GM18505 (cell line): ENCODE results near the gene A4GALT.
A peak's percentile ranks its signal among the peaks of the same experiment; 100 is the strongest.
"Not testable (repeated sequence)": the region's sequence is repeated elsewhere in the genome, so short reads cannot be mapped to it uniquely, and the experiment has no call there.

ENCODE experiments used
- ATAC-seq: cut with Tn5 transposase; IDR thresholded peaks from one replicate; pipeline ENCODE4 v1.9.1; 2021; ENCODE audit not compliant: unreplicated experiment
- POLR2A ChIP-seq: IDR thresholded peaks from 4 replicates; pipeline ENCODE4 v1.6.1; 2011; ENCODE audit warnings: borderline replicate concordance; ENCODE audit not compliant: insufficient read depth, insufficient read length; ENCODE audit errors: extremely low read depth

Gene A4GALT

DNA sequence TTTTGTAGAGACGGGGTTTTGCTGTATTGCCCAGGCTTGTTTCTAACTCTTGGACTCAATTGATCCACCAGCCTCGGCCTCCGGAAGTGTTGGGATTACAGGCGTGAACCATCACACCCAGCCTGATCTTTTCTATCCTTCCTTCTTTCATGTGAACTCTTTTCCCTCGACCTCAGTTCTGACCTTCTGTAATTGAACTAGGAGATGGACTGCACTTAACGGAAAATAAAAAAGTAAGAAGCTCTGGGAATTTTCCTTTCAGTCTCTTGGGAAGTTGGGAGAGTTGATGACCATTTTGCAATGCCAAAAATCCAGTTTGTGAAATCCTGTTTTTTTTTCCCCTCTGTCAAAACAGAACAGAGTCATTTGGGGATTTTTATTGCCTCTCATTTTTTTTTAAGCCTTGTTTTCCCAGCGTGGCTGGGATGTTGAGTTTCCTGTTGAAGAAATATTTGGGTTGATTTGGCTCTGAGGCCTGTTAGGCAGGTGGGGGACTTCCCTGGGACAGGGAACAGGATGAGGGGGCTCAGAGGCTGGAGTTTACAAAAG is 44.5 kb downstream of the A4GALT start:
- TF ChIP-seq POLR2A = no peak
- no peak for ATAC-seq

- no peak for ATAC-seq
- no peak for TF ChIP-seq POLR2A
These were observed 46.7 kb downstream of the A4GALT start for GRCh38 chr22:42673898-42674401.

- not testable (repeated sequence) for ATAC-seq
These were observed 47.6 kb downstream of the A4GALT start for GRCh38 chr22:42673071-42673470.

- ATAC-seq = no peak
- no peak for TF ChIP-seq POLR2A
These were observed 49.6 kb downstream of the A4GALT start for GRCh38 chr22:42670921-42671709.

DNA sequence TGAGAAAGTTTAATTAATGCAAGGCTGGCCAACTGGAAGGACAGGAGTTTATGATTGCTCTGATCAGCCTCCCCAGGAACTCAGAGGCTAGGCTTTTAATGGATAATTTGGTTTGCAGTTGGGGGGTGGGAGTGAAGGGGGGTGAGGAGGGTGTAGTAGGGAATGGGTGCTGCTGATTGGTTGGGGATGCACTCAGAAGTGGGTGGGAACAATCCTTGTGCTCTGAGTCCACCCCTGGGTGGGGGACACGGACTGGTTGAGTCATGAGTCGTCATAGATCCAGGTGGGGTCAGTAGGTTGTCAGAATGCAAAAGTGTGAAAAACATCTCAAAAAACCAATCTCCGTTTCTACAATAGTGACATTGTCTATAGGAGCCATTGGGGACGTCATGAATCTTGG is 50.6 kb downstream of the A4GALT start:
- no peak for TF ChIP-seq POLR2A
- ATAC-seq = no peak

- ATAC-seq = not testable (repeated sequence)
These were observed 54.3 kb downstream of the A4GALT start for GRCh38 chr22:42666393-42666792.

GRCh38 chr22:42664976-42665831 is 55.5 kb downstream of the A4GALT start:
- ATAC-seq = no peak
- no peak for TF ChIP-seq POLR2A

GRCh38 chr22:42661985-42662831 is 58.5 kb downstream of the A4GALT start:
- no peak for ATAC-seq
- TF ChIP-seq POLR2A = peak; percentile 17

DNA sequence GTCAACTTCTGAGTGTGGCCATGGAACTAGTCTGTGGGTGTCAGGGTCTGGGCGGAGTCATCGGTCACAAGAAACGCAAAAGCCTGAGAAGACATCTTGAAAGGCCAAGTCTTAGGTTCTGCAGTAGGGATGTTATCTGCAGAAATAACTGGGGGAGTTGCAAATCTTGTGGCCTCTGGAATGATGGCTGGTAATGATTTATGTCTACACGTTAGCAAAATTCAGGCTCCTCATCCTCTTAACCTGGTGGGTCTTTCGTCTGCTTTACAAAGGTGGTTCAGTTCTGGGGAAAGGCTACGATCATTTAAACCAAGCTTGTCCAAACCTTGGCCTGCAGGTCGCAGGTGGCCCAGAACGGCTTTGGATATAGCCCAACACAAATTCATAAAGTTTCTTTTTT is 64.1 kb downstream of the A4GALT start:
- ATAC-seq = no peak
- TF ChIP-seq POLR2A = no peak

GRCh38 chr22:42655693-42656092 is 65.0 kb downstream of the A4GALT start:
- TF ChIP-seq POLR2A = no peak
- no peak for ATAC-seq

DNA sequence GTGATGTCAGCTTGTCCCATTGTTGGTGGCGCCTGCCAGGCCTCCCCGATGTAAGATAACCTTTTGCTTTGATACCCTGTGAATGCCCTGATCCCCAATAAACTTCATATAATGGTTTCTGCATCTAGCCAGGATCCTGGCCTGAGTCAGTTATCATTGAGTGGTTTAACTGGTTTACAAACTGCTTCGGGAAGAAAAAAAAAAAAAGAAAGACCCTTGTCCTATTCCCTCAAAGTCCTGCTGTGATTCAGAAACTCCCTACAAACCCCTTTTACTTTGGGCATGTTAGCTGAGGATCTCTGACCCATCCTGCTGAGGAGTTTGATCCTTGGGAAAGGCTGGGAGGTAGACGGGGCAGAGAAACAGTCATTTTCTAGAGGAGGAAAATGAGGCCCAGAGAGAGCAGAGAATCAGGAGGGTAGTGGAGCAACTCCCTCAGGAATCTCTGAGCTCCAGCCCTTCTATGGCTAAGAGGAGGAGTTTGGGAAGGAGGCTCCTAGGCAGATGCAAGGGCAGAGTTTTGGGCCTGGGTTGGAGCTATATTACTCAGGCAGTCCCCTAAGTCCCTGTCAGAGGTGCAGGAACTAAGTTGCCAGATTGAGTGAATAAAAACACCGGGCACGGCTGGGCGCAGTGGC is 66.1 kb downstream of the A4GALT start:
- TF ChIP-seq POLR2A = no peak

GRCh38 chr22:42653999-42654398 is 66.7 kb downstream of the A4GALT start:
- ATAC-seq = no peak
- no peak for TF ChIP-seq POLR2A

More for the DNA sequence above, 66.1 kb downstream of the A4GALT start:
- ATAC-seq = no peak
